ENCODE results near the gene COL13A1. TPM values are rescaled to one million over a fixed set of nuclear protein-coding genes. Genes with fewer than 3 reads are reported as not detected.
A peak's percentile ranks its signal among the peaks of the same experiment; 100 is the strongest.

The COL13A1 gene
- total RNA-seq, 4 donors from 2014 or later: 2.0 to 3.8 TPM; not detected in 2

DNA sequence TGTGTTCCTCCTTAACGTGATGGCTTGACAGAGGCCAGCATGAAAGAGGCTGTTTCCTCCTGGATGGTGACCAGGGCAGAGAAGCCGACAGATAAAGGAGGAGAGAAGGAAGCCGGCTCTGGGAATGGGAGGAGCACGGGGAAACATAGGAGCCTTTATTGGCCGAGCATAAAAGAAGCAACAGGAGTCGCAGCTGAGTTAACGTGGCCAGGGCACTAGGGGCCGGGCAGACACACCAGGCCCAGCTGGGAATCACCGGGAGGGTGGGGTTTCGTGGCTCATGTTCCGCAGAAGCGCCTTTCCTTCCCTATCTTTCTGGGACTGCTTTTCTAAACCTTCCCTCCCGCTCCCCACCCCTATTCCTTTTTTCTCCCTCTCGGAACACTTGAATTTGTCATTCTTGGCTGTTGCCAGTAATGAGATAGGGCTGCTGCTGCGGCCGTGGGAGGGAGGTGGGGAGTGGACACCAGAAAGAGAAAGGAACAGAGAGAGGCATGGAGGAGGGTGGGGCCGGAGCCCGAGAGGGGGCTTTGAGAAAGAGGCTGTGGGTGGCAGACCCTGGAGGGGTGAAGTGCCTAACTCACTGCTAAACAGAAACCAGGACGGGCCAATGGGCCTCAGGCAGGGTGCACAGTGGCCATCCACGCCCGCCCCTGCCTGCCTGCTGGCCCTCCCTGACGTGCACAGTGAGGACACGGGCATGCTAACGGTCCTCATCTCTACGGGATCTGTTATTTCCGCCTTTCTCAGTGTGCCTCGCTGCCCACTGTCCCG, 65.2 kb downstream of the COL13A1 start:
- Histone ChIP-seq H3K36me3 (no peaks in the 10 kb centered on the region), H3K4me1 (peaks cover 42 to 81% (median 60%) of the 10 kb centered on the region in 3 donors), H3K4me3 (peak overlapping the region in 1 of 4 donors; percentile 43), H3K9me3 (no peaks in the 10 kb centered on the region), H3K27me3 (no peaks in the 10 kb centered on the region), H3K27ac (peak overlapping the region; percentile 34 to 70 (median 56))
- intact Hi-C loops (cut with DNase I): no loop called here
- no peak for DNase-seq
- TF ChIP-seq POLR2A (IDR thresholded peaks at IDR 0.05) (no peak), CTCF (IDR thresholded peaks at IDR 0.05) (no peak)
- WGBS, 2 donors: 33% methylated on average over 20 to 21 of the region's 28 CpGs

GRCh38 chr10:69867699-69868558, 66.2 kb downstream of the COL13A1 start:
- no peak for DNase-seq
- Histone ChIP-seq H3K4me3 (no peak overlapping the region), H3K36me3 (no peaks in the 10 kb centered on the region), H3K27ac (peak overlapping the region in 1 of 4 donors; percentile 34), H3K9me3 (no peaks in the 10 kb centered on the region), H3K4me1 (peaks cover 41 to 72% (median 52%) of the 10 kb centered on the region in 3 donors), H3K27me3 (peaks cover 0 to 3% (median 0%) of the 10 kb centered on the region in 4 donors)
- TF ChIP-seq CTCF (IDR thresholded peaks at IDR 0.05): no peak
- TF ChIP-seq POLR2A (IDR thresholded peaks at IDR 0.05): no peak
- 39 to 73% methylated on average over 10 to 12 of the region's 13 CpGs for WGBS, 2 donors
- intact Hi-C loops (cut with DNase I): no loop called here

DNA sequence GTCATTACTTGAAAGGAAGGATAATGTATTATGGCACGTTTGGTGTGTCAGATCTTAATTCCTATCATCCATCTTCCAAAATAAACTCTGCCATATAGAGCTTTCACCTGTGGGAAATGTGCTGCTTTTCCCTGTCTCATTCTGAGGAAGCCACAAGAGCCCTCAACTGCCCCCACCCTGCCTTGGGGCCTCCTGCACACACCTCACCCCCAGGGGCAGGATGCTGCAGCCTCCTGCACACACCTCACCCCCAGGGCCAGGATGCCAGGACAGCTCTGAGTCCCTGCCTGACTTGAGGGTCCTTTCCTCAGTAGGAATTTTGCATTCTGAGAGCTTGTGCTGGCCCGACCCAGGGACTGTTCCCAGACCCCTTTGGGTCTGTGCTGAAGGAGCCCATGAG, 67.1 kb downstream of the COL13A1 start:
- no peak for TF ChIP-seq CTCF (IDR thresholded peaks at IDR 0.05)
- TF ChIP-seq POLR2A (IDR thresholded peaks at IDR 0.05): no peak
- DNase-seq: no peak
- Histone ChIP-seq H3K9me3 (no peaks in the 10 kb centered on the region), H3K4me1 (peaks cover 41 to 72% (median 50%) of the 10 kb centered on the region in 3 donors), H3K27me3 (peaks cover 0 to 4% (median 0%) of the 10 kb centered on the region in 4 donors), H3K4me3 (no peak overlapping the region), H3K27ac (peak overlapping the region in 1 of 4 donors; percentile 18), H3K36me3 (no peaks in the 10 kb centered on the region)
- WGBS, 2 donors: 13 to 20% methylated on average over 1 of the region's 2 CpGs
- intact Hi-C loops (cut with DNase I): no loop called here

DNA sequence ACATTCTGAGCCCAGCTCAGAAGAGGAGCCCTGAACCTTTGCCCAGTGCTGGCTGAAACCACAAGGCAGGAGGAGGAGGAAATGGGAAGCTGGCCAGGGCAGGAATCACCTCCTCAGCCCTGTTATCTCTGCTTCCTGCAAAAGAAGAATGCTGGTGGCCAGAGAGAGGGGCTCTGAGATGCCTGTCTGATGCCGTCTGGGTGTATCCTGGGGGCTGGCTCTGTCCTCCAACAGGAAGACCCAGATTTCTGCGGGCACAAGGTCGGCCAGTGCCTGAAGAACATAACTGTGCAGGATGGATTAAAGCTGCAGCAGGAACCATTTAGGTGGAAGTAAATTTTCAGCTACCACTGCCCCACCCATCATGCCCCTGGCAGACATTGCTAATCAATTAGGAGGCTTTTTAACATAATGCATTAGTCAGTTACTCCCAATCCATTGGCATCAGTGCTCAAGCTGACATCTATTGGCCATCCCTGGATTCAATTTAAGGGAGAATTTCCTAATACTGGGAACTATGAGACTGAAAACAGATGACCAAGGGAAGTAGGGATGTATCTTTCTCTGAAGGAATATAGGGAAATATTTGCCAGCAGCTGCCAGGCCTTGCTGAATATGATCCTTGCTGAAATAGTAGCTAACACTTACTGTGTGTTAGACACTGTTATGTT, 67.7 kb downstream of the COL13A1 start:
- TF ChIP-seq CTCF (IDR thresholded peaks at IDR 0.05) (no peak), POLR2A (IDR thresholded peaks at IDR 0.05) (no peak)
- no peak for DNase-seq
- no peaks in the 10 kb centered on the region for H3K36me3 ChIP-seq
- intact Hi-C loops (cut with DNase I): no loop called here
- H3K4me3 ChIP-seq: no peak overlapping the region
- H3K4me1 ChIP-seq: peaks cover 38 to 67% (median 47%) of the 10 kb centered on the region in 3 donors
- H3K27ac ChIP-seq: peak overlapping the region in 1 of 4 donors; percentile 18
- no peaks in the 10 kb centered on the region for H3K9me3 ChIP-seq
- WGBS, 2 donors: 17 to 37% methylated on average over 2 to 3 of the region's 3 CpGs
- H3K27me3 ChIP-seq: peaks cover 0 to 4% (median 0%) of the 10 kb centered on the region in 4 donors

Data from esophagus squamous epithelium (tissue), 5 donors.